Nephron (organoid): ENCODE data around the gene UBE2C.
"Not testable (repeated sequence)": the region's sequence is repeated elsewhere in the genome, so short reads cannot be mapped to it uniquely, and the experiment has no call there.

Experiments used
- H3K27ac Mint-ChIP-seq, 3 experiments: 2 replicates each; pipeline ENCODE4 v1.8.0; 2020; ENCODE audit warnings: mixed read lengths in 3 of 3, mild to moderate bottlenecking in 2 of 3, moderate library complexity in 1 of 3
- H3K27me3 Mint-ChIP-seq: 2 replicates; pipeline ENCODE4 v1.8.0; 2021; ENCODE audit warnings: low read depth, mild to moderate bottlenecking, moderate library complexity, mixed read lengths
- H3K36me3 Mint-ChIP-seq: 2 replicates; pipeline ENCODE4 v1.8.0; 2020; ENCODE audit warnings: low read depth, mixed read lengths
- H3K4me1 Mint-ChIP-seq: 2 replicates; pipeline ENCODE4 v1.8.0; 2020; ENCODE audit warnings: mixed read lengths
- H3K4me3 Mint-ChIP-seq, 3 experiments: 2 replicates each; pipeline ENCODE4 v1.8.0; 2020; ENCODE audit warnings: mild to moderate bottlenecking in 3 of 3, mixed read lengths in 3 of 3, moderate library complexity in 2 of 3
- H3K9me3 Mint-ChIP-seq: 2 replicates; pipeline ENCODE4 v1.8.0; 2020; ENCODE audit warnings: mixed read lengths
- CTCF ChIP-seq, 3 experiments: fragments of 200-600 bp; sonication (generic); IDR thresholded peaks; one replicate each; pipeline ENCODE4 v1.5.0; 2021; ENCODE audit warnings: antibody characterized with exemption in 3 of 3; ENCODE audit not compliant: unreplicated experiment in 3 of 3

Gene UBE2C

GRCh38 chr20:45812157-45813005, at the start of gene UBE2C:
UBE2C (plus strand) TSS chr20:45812644; CDS start chr20:45812696, 52 bp downstream.
- peaks cover 51% of the 10 kb centered on the region for H3K36me3 Mint-ChIP-seq
- no peak for TF ChIP-seq CTCF (IDR thresholded peaks at IDR 0.05; ENCODE audit: unreplicated experiment in 3 of 3)
- peak within 1 kb of the TSS; percentile 90 to 94 (median 93) for H3K4me3 Mint-ChIP-seq
- no peaks in the 10 kb centered on the region for H3K27me3 Mint-ChIP-seq
- H3K4me1 Mint-ChIP-seq, result peaks cover 25% of the 10 kb centered on the region
- H3K27ac Mint-ChIP-seq, result peak within 1 kb of the TSS; percentile 28 to 81 (median 68)
- no peaks in the 10 kb centered on the region for H3K9me3 Mint-ChIP-seq

GRCh38 chr20:45764618-45765282, 47.7 kb upstream of the UBE2C start:
- not testable (repeated sequence) for H3K36me3 Mint-ChIP-seq, H3K4me1 Mint-ChIP-seq, H3K27ac Mint-ChIP-seq, H3K27me3 Mint-ChIP-seq, H3K4me3 Mint-ChIP-seq, H3K9me3 Mint-ChIP-seq

- Mint-ChIP-seq H3K27me3 (peaks cover 5% of the 10 kb centered on the region), H3K4me1 (no peaks in the 10 kb centered on the region), H3K36me3 (no peaks in the 10 kb centered on the region), H3K27ac (no peak overlapping the region), H3K4me3 (no peak overlapping the region), H3K9me3 (peaks cover 3% of the 10 kb centered on the region)
- no peak for TF ChIP-seq CTCF (IDR thresholded peaks at IDR 0.05; ENCODE audit: unreplicated experiment in 3 of 3)
Observed at GRCh38 chr20:45765307-45765875, 47.1 kb upstream of the UBE2C start.

- H3K4me1 Mint-ChIP-seq, result peaks cover 2% of the 10 kb centered on the region
- H3K27me3 Mint-ChIP-seq, result peaks cover 5% of the 10 kb centered on the region
- no peaks in the 10 kb centered on the region for H3K9me3 Mint-ChIP-seq
- no peak overlapping the region for H3K4me3 Mint-ChIP-seq
- H3K36me3 Mint-ChIP-seq, result no peaks in the 10 kb centered on the region
- no peak overlapping the region for H3K27ac Mint-ChIP-seq
- TF ChIP-seq CTCF (IDR thresholded peaks at IDR 0.05; ENCODE audit: unreplicated experiment in 3 of 3), result no peak
Observed at GRCh38 chr20:45765980-45766379, 46.5 kb upstream of the UBE2C start.

GRCh38 chr20:45768479-45768878, 44.0 kb upstream of the UBE2C start:
- Mint-ChIP-seq H3K27ac (no peak overlapping the region), H3K27me3 (peaks cover 5% of the 10 kb centered on the region), H3K4me1 (peaks cover 17% of the 10 kb centered on the region), H3K4me3 (no peak overlapping the region), H3K9me3 (no peaks in the 10 kb centered on the region), H3K36me3 (no peaks in the 10 kb centered on the region)
- no peak for TF ChIP-seq CTCF (IDR thresholded peaks at IDR 0.05; ENCODE audit: unreplicated experiment in 3 of 3)

- no peaks in the 10 kb centered on the region for H3K36me3 Mint-ChIP-seq
- peak; percentile 93 to 99 (median 93) for TF ChIP-seq CTCF (IDR thresholded peaks at IDR 0.05; ENCODE audit: unreplicated experiment in 3 of 3)
- no peak overlapping the region for H3K4me3 Mint-ChIP-seq
- peak overlapping the region; percentile 41 to 84 (median 75) for H3K27ac Mint-ChIP-seq
- no peaks in the 10 kb centered on the region for H3K9me3 Mint-ChIP-seq
- H3K4me1 Mint-ChIP-seq, result peaks cover 17% of the 10 kb centered on the region
- H3K27me3 Mint-ChIP-seq, result no peaks in the 10 kb centered on the region
Observed at GRCh38 chr20:45771182-45771759, 41.2 kb upstream of the UBE2C start.
